ENCODE results near the gene WWOX.
"Not testable (repeated sequence)": the region's sequence is repeated elsewhere in the genome, so short reads cannot be mapped to it uniquely, and the experiment has no call there.

Gene WWOX

GRCh38 chr16:78506367-78507193 lies 407.1 kb downstream of the WWOX start:
- DNase-seq: no peak

DNA sequence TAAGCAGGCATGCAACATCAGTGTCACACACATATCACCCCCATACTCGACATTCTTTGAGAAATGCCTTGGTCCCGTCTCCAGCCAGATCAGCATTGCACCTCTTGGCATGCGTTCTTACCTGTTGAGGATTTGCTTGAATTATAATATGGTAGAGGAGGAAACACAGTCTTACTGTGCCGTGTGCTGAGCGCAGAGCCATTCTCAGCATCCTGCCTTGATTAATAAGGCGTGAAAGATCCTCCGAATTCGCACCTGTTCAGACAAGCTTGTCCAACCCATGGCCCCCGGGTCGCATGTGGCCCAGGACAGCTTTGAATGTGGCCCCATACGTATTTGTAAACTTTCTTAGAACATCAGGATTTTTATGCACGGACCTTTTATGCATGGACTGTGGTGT lies 408.1 kb downstream of the WWOX start:
- DNase-seq: no peak

DNA sequence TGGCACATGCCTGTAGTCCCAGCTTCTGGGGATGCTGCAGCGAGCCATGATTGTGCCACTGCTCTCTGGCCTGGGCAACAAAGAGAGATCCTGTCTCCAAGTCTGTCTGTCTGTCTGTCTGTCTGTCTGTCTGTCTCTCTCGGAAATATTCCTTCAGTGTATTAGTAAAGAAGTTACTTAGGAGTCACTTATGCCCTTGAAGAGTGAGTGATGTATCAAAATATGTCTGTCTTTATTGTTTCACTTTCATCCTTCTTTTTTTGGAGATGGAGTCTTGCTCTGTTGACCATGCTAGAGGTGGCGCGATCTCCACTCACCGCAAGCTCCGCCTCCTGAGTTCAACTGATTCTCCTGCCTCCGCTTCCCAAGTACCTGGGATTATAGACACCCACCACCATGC lies 410.5 kb downstream of the WWOX start:
- no peak for DNase-seq

DNA sequence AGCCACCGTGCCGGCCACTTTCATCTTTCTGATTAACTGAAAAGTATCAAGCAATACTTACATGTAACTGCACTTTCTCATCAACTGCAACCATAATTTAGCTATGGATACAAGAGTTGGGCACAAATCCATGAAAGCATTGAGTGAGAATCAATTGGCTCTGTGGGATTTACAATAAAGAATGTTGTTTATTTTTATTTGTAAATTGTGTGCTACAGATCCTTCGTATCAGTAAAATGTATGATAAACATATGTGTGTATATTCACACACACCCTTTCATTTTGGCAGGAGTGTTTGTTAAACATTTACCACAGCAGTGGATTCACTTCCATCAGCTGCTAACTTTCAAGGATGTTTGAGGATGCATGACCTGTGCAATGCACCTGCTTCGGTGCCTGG lies 411.0 kb downstream of the WWOX start:
- DNase-seq: no peak

DNA sequence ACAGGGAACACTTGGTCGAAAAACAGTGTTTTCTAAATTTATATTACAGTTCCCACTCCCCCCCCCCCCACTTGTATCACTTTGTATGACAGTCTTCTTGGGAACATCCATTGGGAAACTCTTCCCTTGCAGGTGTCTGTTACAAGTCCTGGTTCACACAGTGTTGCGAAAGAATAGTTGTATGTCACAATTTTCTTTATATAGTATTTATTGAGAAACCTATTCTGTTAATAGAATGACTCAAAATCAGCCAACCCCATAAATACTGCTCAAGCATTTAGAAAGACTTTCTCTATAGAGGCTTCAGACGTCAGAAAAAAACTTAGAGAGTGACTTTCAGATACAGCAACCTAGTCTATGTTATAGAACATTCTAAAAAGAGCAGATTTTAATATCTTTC lies 414.4 kb downstream of the WWOX start:
- DNase-seq: no peak

DNA sequence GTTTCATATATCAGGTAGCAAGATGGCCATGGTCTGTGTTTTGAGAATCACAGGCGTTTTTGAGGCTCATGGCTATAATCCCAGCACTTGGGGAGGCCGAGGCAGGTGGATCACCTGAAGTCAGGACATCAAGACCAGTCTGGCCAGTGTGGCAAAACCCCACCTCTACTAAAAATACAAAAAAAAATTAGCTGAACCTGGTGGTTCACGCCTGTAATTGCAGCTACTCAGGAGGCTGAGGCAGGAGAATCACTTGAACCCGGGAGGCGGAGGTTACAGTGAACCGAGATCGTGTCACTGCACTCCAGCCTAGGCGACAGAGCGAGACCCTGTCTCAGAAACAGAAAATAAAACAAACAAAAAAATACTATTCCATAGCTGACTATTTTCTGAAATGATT lies 415.4 kb downstream of the WWOX start:
- DNase-seq: not testable (repeated sequence)

GRCh38 chr16:78515421-78515820 lies 416.0 kb downstream of the WWOX start:
- no peak for DNase-seq

GRCh38 chr16:78516006-78516736 lies 416.7 kb downstream of the WWOX start:
- no peak for DNase-seq

DNA sequence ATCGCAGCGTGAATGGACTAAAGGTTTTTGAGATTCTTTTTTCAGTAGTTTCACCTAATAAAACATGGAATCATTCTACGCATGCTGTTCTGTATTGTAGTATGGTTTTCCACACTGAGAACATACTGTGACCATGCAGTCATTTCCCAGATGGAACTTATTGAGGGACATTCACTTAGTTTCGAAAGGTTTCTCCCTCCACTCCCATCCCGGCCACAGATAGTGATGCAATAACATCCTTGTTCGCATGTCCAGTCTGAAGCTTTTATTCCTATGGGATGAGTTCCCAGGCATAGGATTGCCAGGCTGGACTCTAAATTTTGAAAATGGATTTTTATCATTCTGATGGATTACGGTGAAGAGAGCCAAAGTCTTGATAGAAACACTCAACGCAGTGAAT lies 420.4 kb downstream of the WWOX start:
- no peak for DNase-seq

- no peak for DNase-seq
Observed at GRCh38 chr16:78520470-78520869, 421.0 kb downstream of the WWOX start.

DNA sequence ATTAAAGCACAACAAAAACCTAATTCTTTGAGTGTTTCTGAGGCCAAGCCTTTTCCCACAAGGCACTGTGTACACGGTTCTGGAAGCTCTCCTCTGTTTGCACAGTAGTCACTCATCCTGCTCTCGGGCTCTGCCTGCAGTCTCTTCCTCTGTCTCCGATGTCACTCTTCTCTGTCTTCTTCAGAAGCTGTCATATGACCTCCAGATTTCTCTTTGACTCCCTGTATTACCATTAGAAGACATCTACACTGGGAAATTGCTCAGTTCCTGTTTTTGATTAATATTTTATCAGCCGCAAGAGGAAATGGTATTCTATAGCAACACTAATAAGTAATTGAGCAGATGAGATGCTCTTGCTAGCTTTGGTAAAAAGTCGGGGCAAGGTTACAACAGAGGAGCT lies 422.9 kb downstream of the WWOX start:
- DNase-seq: no peak

DNA sequence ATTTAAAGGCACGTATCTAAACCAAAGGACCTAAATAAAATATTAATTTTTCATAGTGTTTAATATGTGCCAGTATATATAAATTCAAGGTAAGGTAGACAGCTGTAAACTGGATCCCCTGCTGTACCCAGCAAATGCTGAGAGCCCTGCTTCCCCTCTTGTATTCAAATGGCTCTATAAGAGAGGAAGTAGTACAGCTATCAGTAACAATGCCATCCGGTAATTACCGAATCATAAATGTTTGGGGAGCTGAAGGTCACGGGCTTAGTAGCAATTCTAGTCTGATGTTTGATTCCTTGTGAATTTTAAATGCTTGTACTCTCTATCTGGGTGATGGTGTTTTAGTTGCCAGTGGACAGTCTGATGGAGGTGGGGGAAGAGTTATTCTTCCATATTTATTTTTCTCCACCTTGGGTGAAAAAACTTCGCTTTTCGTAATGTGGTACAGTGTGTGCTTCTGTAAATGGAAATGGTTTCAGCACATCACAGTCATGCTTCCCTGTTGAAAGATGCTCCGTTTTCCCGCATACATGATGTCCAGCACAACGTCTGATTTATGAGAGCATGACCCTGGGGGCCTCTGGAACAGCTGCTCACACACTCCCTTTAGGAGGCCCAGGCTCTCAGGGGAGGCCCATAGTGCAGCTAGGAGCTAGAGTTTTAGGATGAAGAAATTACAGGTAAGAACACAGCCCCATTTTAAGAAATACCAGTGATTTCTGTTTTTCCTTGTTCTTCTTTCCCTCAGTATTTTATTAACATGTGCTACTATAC lies 423.9 kb downstream of the WWOX start:
- no peak for DNase-seq

DNA sequence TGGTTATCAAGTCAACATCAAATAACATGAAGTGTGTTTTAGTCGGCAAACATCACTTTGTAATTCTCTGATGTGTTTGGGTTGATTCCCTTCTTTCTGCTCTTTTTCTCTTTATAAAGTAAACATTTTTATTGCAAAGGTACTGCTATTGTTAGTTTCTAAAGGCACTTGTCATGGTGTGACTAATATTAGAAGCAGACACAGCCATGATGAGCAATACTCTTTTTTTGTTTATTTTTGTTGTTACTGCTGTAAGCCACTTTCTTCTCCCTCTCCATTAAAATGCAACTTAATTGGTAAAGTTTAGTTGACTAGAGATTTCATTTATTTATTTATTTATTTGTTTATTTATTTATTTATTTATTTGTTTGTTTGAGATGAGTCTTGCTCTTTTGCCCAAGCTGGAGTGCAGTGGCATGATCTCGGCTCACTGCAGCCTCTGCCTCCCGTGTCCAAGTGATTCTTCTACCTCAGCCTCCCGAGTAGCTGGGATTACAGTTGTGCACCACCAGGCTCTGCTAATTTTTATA lies 424.7 kb downstream of the WWOX start:
- DNase-seq: no peak

GRCh38 chr16:78528265-78528664 lies 428.8 kb downstream of the WWOX start:
- no peak for DNase-seq

- DNase-seq: no peak
Observed at GRCh38 chr16:78529881-78530280, 430.4 kb downstream of the WWOX start.

DNA sequence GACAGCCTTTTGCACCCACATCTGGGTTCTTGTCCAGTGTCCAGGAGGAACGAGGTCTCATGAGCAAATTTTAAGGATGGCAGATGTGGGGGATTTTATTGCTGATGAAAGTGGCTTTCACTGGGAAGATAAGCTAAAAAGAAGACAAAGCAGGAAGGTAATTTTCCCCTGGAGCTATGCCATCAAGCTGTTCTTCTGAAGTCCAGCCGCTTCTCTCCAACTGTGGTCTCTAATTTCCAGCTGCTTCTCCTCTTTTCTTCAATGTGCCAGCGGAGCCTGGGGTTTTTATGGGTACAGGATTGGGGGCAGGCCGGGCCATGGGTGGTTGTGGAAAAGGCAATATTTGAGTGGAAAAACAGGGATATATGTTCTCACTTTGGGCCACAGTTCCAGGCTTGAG lies 430.8 kb downstream of the WWOX start:
- no peak for DNase-seq

DNA sequence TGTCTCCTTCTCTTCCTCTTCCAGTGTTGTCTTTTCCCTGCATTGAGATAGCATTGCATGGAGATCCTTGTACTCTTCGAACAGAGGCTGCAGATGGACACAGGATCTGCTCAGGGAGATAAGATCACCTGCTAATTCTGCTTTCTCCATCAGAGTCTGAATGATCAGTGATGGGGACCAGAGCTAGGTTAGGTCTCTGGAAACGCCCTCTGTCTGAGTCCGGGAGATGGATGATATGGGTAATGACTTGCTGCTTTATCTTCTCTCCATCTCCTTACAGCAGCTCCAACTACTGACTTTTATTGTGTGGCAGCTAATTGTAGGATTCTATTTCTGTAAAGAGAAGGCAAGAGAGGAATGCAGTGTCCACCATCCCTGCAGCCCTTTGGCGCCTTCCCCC lies 435.6 kb downstream of the WWOX start:
- DNase-seq: no peak

GRCh38 chr16:78537511-78537910 lies 438.1 kb downstream of the WWOX start:
- DNase-seq: no peak

DNA sequence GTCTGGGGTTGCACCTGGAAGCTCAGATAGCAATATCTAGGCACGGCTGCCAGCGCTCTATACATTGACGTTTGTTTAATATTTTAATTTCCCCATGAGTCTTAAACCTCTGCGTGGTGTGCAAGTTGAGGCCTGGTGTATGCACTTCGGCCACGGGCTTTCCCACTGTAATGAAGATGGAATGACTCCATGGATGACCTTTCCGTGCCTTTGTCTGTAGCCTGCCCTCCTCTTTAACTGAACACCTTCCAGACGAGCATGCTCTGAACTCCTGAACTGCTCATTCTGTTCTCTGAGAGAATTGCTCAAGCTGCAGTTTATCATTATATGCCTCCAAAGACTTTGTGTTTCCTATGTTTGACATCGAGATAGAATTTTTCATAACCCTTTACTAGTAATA lies 438.8 kb downstream of the WWOX start:
- no peak for DNase-seq

DNA sequence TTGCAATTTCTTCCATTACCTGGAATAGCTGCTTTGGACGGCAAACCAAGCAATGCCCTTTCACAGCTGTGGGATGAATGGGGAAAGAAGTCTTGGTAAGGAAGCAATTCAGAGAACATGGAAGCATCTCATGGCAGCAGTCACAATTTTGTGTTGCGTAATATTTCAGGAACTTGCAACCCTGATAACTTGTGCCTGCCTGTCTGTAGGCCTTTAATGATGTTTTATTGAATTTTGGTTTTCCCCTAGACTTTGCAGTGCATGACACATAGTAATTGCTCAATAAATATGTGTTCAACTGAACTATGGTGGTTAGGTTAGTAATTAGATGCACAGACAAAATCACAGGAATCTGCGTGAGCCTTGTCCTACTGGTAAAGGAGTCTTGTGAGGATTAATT lies 439.5 kb downstream of the WWOX start:
- DNase-seq: no peak

- no peak for DNase-seq
Observed at GRCh38 chr16:78542419-78542818, 443.0 kb downstream of the WWOX start.

DNA sequence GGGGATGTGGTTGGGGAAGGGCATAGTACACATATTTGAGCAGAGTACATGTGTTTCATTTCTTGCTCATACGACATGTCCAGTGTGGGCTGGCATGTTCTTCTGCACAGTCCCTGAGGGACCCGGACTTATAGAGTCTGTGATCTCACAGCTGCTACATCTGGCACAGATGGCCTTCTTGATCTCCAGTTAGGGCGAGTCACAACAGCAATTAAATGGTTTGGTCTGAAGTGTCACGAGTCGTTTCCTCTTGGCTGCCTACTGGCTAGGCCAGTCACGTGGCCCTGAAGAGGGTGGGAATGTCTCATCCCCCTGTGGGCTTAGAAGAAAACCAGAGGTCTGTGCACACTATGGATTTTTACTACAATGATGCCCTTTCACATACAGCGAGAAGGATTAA lies 443.6 kb downstream of the WWOX start:
- DNase-seq: no peak

DNA sequence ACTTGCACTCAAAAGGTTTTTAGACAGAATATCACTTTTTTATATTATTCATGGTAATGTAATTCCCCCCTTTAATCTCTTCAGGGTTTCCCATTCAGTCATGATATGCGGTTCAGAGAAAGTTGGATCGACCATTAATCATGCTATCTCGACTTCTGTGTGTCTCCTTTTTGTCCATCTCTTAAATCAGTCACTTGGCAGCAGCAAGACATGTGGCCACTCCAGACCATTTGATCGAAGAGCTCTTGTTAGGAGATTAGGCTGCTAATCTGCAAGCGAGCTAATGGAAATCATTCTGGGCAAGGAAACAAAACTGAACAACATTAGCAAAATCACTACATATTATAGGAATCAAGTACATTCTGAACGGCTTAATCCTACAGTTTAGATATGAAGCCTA lies 449.9 kb downstream of the WWOX start:
- no peak for DNase-seq
